NOMO-1 treated with DMSO at 0.1 percent for 48 hours (cell line): ENCODE measurements around the gene CNST.

Source experiments
- DNase-seq: peaks from one replicate; lab custom pipeline; 2025; ENCODE audit not compliant: unreplicated experiment; lab: John Stamatoyannopoulos, UW

CNST gene

GRCh38 chr1:246659594-246660140 lies 93.4 kb downstream of the CNST start:
- DNase-seq = no peak

GRCh38 chr1:246661451-246661850 lies 95.2 kb downstream of the CNST start:
- DNase-seq = no peak

GRCh38 chr1:246667773-246668172 lies 101.5 kb downstream of the CNST start:
- DNase-seq = no peak

- DNase-seq = no peak
Measured at GRCh38 chr1:246669659-246670058, 103.4 kb downstream of the CNST start.

GRCh38 chr1:246674049-246674448 lies 107.8 kb downstream of the CNST start:
- DNase-seq = no peak

GRCh38 chr1:246677842-246678241 lies 111.6 kb downstream of the CNST start:
- DNase-seq = no peak

- DNase-seq = no peak
Measured at GRCh38 chr1:246678816-246679793, 112.8 kb downstream of the CNST start.

- DNase-seq = no peak
Measured at GRCh38 chr1:246679794-246680177, 113.5 kb downstream of the CNST start.

- DNase-seq = no peak
Measured at GRCh38 chr1:246680190-246680589, 113.9 kb downstream of the CNST start.

GRCh38 chr1:246680696-246681130 lies 114.5 kb downstream of the CNST start:
- no peak for DNase-seq

GRCh38 chr1:246681900-246682895 lies 115.9 kb downstream of the CNST start:
- no peak for DNase-seq

- no peak for DNase-seq
Measured at GRCh38 chr1:246683521-246683920, 117.3 kb downstream of the CNST start.

GRCh38 chr1:246687002-246687401 lies 120.7 kb downstream of the CNST start:
- DNase-seq = no peak

- DNase-seq = peak; percentile 68
Measured at GRCh38 chr1:246689409-246690008, 123.3 kb downstream of the CNST start.

- DNase-seq = no peak
Measured at GRCh38 chr1:246690100-246690499, 123.8 kb downstream of the CNST start.

- DNase-seq = no peak
Measured at GRCh38 chr1:246691622-246692495, 125.6 kb downstream of the CNST start.

- DNase-seq = peak; percentile 2
Measured at GRCh38 chr1:246694213-246694895, 128.1 kb downstream of the CNST start.

- no peak for DNase-seq
Measured at GRCh38 chr1:246695136-246695535, 128.9 kb downstream of the CNST start.

GRCh38 chr1:246695666-246696065 lies 129.4 kb downstream of the CNST start:
- DNase-seq = no peak
